ENCODE data around the gene ZNF513.
"Not testable (repeated sequence)": the region's sequence is repeated elsewhere in the genome, so short reads cannot be mapped to it uniquely, and the experiment has no call there.

The ZNF513 gene

GRCh38 chr2:27380626-27381545, at the start of gene ZNF513:
TSS of gene ZNF513 (minus strand) at chr2:27380734. CDS start at chr2:27380526, 208 bp downstream.
- DNase-seq (ENCODE audit: low spot score), result peak; percentile 97

GRCh38 chr2:27428978-27429541, 48.5 kb upstream of the ZNF513 start:
- DNase-seq (ENCODE audit: low spot score), result peak; percentile 70

DNA sequence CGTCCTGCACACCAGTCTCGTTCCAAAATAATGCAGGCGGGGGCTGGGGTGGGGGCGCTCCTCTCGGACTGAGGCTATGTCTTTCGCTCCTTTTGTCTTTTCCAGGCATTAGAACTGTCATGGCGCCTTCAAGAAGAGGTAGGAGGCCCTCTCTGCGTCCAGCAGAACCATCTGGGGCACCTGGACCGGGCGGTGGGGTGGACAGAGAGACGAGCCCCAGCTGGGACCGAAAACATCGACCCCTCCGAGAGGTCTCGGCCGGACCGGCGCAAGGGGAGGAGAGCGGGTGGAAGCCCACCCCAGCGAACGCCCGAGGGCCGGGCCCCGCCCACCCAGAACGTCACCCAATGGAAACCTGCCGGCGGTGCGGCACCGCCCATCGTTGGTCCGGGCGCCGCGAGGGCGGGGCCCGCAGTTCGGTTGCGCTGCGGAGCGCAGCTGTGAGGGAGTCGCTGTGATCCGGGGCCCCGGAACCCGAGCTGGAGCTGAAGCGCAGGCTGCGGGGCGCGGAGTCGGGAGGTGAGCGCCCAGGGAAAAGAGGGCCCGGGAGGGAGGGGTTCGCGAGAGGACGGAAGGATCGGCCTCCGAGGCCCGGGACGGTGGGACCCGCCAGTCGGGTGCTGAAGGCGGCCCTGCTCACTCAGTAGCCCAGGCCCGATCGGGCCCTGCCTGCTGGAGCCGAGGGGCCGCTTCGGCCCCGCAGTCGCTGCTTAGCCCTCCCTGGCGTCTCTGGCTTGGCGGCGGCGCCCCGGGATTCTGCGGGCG, 47.9 kb upstream of the ZNF513 start, which contains the start of gene NRBP1:
Gene NRBP1 (plus strand): TSS at position 419 of the 765 bp plus-strand sequence. CDS start 4,643 bp downstream, outside the sequence.
- DNase-seq (ENCODE audit: low spot score), result peak; percentile 94

DNA sequence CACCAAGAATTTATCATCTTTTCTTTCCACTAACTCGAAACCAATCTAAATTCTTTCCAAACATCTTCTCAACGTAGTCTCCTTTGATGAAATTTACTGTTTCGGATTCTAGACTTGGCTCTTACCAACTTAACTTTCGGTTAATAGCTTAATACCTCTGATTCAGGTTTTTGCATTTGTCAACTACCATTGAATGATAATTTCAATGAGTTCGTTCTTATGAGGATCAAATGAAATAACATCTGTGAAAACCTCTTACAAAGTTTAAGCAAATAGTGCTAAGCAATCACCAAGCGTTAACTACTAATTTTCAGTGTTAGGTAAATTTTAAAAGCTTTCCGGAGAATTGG, 47.3 kb upstream of the ZNF513 start:
- no peak for DNase-seq (ENCODE audit: low spot score)

DNA sequence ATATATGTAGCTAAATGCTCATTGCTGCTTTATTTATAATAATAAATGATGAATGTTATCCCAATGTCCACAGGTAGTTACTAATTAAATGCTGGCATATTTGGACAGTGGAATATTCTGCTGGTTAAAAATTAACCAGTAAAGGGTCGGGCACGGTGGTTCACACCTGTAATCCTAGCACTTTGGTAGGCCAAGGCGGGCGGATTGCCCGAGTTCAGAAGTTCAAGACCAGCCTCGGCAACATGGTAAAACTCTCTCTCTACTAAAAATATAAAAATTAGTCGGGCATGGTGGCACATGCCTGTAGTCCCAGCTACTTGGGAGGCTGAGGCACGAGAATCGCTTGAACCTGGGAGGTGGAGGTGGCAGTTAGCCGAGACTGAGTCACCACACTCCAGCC, 44.5 kb upstream of the ZNF513 start:
- DNase-seq (ENCODE audit: low spot score), result not testable (repeated sequence)

DNA sequence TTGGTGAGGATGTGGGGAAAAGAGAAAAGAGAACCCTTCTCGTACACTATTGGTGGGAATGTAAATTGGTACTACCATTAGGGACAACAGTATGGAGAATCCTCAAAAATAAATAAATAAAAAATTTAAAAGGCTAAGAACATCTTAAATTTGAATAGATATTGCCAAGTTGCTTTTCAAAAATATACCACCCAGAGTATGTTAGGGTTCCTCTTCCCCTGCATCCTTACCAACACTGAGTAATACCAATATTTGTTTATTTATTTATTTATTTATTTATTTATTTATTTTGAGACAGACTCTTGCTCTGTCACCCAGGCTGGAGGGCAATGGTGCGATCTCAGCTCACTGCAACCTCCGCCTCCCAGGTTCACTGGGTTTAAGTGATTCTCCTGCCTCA, 42.4 kb upstream of the ZNF513 start:
- no peak for DNase-seq (ENCODE audit: low spot score)

DNA sequence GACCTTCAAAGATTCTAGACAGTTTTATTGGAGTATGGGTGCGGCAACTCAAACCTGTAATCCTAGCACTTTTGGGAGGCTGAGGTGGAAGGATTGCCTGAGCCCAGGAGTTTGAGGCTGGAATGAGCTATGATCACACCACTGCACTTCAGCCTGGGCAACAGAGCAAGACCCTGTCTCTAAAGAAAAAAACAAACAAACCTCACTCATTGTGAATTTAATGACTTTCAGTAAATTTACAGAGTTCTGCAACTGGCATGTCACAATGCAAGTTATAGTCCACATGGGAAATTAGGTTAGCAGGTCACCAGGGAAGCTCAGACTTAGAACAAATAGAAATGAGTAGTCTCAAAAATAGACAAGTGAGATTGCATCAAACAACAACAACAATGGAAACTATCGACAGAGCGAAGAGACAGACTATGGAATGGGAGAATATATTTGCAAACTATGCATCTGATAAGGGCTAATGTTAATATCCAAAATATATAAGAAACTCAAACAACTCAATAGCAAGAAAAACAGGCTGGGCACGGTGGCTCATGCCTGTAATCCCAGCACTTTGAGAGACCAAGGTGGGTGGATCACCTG, 41.2 kb upstream of the ZNF513 start:
- no peak for DNase-seq (ENCODE audit: low spot score)

DNA sequence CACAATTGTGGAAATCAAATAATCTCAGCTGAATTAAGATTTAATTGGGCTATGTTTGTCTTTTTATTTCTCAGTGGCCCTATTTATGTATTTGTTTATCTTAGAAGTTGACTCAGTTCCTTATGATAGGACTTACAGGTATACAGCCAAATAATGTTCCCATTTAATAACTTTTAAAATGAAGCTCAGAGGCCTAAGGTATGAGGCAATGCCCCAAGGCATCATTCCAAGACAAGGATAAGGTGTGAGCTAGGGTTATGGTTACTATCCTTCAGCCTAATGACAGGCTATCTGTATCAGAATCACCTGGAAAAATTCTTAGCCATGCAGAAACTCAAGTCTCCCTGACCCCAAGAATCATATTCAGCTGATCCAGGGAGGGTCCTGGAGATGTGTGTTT, 40.5 kb upstream of the ZNF513 start:
- no peak for DNase-seq (ENCODE audit: low spot score)

DNA sequence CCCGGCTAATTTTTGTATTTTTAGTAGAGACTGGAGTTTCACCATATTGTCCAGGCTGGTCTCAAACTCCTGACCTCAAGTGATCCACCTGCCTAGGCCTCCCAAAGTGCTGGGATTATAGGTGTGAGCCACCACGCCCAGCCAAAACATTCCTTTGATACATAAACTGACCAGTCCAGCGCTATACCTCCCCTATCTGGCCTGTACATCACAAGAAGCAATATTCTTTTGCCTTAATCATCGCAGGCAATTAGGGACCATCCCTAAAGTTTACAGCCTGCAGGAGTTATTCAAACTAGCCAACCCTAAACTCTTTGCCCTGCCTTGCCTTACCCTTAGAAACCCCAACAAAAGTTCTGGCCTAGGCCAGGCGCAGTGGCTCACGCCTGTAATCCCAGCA, 35.6 kb upstream of the ZNF513 start:
- no peak for DNase-seq (ENCODE audit: low spot score)

GRCh38 chr2:27412419-27413152, 32.1 kb upstream of the ZNF513 start:
- DNase-seq (ENCODE audit: low spot score), result no peak

DNA sequence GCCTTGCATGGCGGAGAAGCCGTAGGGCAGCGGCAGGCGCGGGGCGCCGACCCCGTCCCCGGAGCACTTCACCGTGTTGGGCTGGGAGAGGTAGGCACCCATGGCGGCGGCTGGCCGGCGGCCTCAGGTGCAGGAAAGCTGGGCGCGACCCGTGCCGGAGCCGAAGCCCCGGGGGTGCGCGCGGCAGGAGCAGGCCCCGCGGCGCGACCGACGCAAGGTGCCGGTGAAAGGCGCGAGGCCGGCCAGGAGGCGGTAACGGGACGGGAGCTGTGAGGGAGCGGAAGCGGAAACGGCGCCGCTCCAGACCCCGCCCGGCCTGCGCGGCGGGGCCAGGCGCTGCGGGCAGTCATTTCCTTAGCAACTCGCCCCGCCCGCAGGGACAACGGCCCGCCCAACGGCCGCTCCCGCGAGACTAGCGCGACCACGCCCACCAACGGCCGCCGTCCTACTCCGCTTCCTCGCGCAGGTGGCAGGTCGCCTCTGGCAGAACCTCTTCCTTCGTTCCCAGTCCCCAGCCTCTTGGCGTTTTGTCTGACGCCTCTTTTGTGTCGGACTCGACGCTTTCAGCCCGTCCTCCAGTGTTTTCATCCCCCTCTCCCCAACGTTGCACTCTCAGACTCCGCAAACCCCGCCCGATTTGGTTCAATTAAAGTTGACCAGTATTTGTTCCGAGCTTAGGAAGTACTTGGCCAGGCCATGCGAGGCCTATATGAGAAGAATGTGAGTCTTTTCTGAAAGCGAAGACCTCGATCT, 29.0 kb upstream of the ZNF513 start, which contains the start of gene PPM1G:
Gene PPM1G (minus strand): TSS at position 271 of the 753 bp plus-strand sequence. CDS start 169 bp downstream, at position 102.
- peak; percentile 94 for DNase-seq (ENCODE audit: low spot score)

DNA sequence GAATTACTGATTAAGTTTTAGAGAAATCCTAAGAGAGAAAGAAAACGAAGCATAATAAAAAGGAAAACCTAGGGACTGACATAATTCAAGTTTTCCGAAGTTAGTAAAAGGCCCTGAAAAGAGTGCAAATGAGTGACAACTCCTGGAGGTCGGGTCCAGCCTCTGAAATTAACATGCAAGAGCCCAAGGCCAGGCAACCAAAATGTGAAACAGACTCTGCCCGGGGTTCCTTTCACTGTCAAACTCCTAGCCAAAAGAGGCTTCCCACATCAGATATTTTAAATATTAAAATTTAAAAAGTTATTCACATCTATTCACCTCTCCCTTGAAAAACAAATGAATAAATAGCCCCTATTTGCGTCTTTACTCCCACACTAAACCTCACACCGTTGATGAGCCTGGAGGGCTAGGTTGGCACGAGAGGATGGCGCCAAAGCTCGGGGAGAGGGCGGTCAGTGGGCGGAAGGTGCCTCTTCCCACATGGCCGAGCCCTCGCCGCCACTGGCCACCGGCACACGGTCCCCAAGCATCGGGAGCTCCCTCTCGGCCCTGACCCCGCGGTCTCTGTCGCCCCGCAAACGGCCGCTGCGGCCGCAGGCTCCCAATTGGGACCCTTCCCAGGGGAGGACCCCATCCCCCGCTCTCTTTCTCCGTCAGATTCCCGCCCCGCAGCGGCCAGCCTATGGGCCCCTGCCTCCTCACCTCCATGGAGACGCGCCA, 28.2 kb upstream of the ZNF513 start:
- DNase-seq (ENCODE audit: low spot score), result no peak

DNA sequence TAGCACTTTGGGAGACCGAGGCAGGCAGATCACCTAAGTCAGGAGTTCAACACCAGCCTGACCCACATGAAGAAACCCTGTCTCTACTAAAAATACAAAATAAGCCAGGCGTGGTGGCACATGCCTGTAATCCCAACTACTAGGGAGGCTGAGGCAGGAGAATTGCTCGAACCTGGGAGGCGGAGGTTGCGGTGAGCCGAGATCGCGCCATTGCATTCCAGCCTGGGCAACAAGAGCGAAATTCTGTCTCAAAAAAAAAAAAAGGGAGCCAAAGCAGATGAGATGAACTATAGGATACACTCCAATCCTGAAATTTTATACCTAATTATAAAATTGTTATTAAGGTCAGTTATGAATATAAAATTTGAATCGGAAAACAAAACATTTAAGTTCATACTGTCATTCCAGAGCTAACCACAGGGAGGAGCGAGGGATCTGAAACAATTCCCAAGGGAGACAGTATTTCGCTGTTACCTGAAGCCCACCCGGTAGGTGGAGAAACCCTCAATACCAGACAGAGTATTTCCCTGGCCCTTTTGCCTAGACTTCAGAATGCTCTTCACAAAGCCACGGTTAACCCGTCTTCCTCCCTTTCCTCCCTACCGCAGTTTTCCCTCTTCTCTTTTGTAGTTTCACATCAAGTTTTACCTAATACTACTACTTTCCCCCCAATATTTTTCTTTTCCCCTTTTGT, 27.4 kb upstream of the ZNF513 start:
- no peak for DNase-seq (ENCODE audit: low spot score)

DNA sequence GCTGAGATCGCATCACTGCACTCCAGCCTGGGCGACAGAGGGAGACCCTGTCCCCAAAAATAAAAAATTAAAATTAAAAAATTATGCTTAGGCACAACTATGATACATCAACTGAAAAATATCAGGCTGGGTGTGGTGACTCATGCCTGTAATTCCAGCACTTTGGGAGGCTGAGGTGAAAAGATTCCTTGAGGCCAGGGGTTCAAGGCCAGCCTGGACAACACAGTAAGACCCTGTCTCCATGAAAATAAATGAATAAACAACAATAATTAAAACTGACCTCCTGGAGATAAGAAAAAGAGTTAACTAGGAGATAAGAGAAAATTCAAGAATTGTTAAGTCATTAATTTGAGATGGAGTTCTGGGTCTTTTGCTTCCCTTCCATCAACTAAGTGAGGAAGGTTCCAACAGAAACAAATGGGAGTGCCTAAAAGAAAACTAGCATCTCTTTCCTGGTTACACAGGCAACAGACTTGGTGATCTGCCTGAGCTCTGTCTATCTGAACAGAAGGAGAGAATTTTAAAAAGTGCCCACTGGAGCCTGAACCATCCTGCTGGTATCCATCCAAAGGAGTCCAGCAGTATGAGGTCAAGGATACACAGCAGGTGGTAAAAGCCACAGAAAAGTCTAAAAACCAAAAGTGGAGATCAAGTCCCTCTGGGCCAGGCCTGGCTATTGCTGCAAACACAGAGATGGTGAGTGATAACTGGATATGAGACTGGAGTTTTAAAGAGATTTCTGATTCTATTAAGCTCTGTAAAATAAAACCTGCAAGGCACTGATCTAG, 20.0 kb upstream of the ZNF513 start:
- no peak for DNase-seq (ENCODE audit: low spot score)

- no peak for DNase-seq (ENCODE audit: low spot score)
These were observed 18.4 kb upstream of the ZNF513 start for GRCh38 chr2:27398962-27399361.

GRCh38 chr2:27393225-27393624, 12.7 kb upstream of the ZNF513 start:
- no peak for DNase-seq (ENCODE audit: low spot score)

DNA sequence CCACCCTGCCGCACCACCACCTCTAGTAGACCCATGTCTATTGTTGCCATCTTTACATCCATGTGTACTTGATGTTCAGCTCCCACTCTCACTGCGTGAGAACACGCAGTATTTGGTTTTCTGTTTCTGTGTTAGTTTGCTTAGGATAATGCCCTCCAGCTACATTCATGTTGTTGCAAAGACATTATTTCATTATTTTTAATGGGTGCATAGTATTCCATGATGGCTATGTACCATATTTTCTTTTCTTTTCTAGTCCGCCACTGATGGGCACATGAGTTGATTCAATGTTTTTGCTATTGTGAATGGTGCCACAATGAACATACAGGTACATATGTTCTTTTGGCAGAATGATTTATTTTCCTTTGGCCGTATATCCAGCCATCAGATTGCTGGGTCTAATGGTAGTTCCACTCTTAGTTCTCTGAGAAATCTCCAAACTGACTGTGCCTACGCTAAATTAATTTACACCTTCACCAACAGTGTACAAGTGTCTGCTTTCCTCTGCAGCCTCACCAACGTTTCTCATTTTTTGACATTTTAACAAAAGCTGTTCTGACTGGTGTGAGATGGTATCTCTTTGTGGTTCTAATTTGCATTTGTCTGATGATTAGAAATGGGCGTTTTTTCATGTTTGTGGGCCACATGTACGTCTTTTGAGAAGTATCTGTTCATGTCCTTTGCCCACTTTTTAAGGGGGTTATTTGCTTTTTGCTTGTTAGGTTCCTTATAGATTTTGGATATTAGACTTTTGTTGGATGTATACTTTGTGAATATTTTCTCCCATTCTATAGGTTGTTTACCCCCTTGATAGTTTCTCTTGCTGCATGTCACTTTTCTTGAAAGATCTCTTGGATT, 10.5 kb upstream of the ZNF513 start:
- no peak for DNase-seq (ENCODE audit: low spot score)
